ENCODE data around the gene PROK1. TPM values are rescaled to one million over a fixed set of nuclear protein-coding genes. Genes with fewer than 3 reads are reported as not detected.

PROK1 gene
- not detected for total RNA-seq (2013)
- polyA plus RNA-seq (not detected), polyA minus RNA-seq (not detected in 2 replicates), total RNA-seq (0 to 0.30 (median 0) reads per million in 11 experiments)

- Histone ChIP-seq H3K36me3 (replicated peaks in 1 of 2; ENCODE audit: control insufficient read depth in 1 of 2, insufficient read depth in 2 of 2, low read length in 2 of 2) (no peaks in the 10 kb centered on the region), H3K79me2 (ENCODE audit: insufficient read depth, low read length) (no peaks in the 10 kb centered on the region), H3K4me3 (replicated peaks in 1 of 3; ENCODE audit: low read depth in 2 of 3, low read length in 3 of 3) (no peak within 1 kb of the TSS), H3K4me2 (replicated peaks; ENCODE audit: extremely low read depth, low read length, poor library complexity, severe bottlenecking) (no peak within 1 kb of the TSS), H4K20me1 (ENCODE audit: insufficient read depth, low read length) (no peaks in the 10 kb centered on the region), H3K4me1 (ENCODE audit: control insufficient read depth in 1 of 2, insufficient read depth in 2 of 2, low read length in 2 of 2) (no peaks in the 10 kb centered on the region), H3K9ac (ENCODE audit: insufficient read depth, low read length, poor library complexity, severe bottlenecking) (no peak within 1 kb of the TSS), H3K9me3 (replicated peaks in 1 of 2; ENCODE audit: control insufficient read depth in 1 of 2, insufficient read depth in 1 of 2, low read length in 2 of 2) (no peaks in the 10 kb centered on the region), H2AFZ (ENCODE audit: insufficient read depth, low read depth, low read length, poor library complexity, severe bottlenecking) (no peak within 1 kb of the TSS), H3K27me3 (ENCODE audit: control insufficient read depth in 2 of 2, insufficient read depth in 2 of 2, low read length in 2 of 2) (no peaks in the 10 kb centered on the region), H3K27ac (ENCODE audit: low read depth in 1 of 2, low read length in 2 of 2) (no peak within 1 kb of the TSS)
- intact Hi-C loops (cut with micrococcal nuclease), result no loop called here
- WGBS (ENCODE audit: insufficient coverage), result 98% methylated on average over 8 of the region's 8 CpGs
- Mint-ChIP-seq H3K27ac (peak within 1 kb of the TSS in 1 of 7 donors; percentile 26), H3K36me3 (no peaks in the 10 kb centered on the region), H3K4me3 (no peak within 1 kb of the TSS), H3K4me1 (no peaks in the 10 kb centered on the region), H3K9me3 (no peaks in the 10 kb centered on the region), H3K27me3 (ENCODE audit: low read depth in 3 of 3) (peaks cover 6 to 10% (median 8%) of the 10 kb centered on the region in 3 donors)
- no peak for DNase-seq
- no peak for TF ChIP-seq CTCF (IDR thresholded peaks at IDR 0.05)
These were observed at the start of gene PROK1 for GRCh38 chr1:110450929-110451328. PROK1 (plus strand) TSS chr1:110451149; CDS start chr1:110451217, 68 bp downstream.

GRCh38 chr1:110403805-110404204, 47.1 kb upstream of the PROK1 start:
- peaks cover 39 to 55% of the 10 kb centered on the region in 2 donors for H3K36me3 Mint-ChIP-seq
- no peak overlapping the region for H3K4me2 ChIP-seq (replicated peaks; ENCODE audit: extremely low read depth, low read length, poor library complexity, severe bottlenecking)
- H3K27ac ChIP-seq (ENCODE audit: low read depth in 1 of 2, low read length in 2 of 2), result no peak overlapping the region
- H3K4me3 Mint-ChIP-seq, result no peak overlapping the region
- H3K9me3 Mint-ChIP-seq, result no peaks in the 10 kb centered on the region
- peaks cover 0 to 5% (median 0%) of the 10 kb centered on the region in 3 donors for H3K27me3 Mint-ChIP-seq (ENCODE audit: low read depth in 3 of 3)
- H3K9ac ChIP-seq (ENCODE audit: insufficient read depth, low read length, poor library complexity, severe bottlenecking), result no peak overlapping the region
- no peak overlapping the region for H3K27ac Mint-ChIP-seq
- H3K36me3 ChIP-seq (replicated peaks in 1 of 2; ENCODE audit: control insufficient read depth in 1 of 2, insufficient read depth in 2 of 2, low read length in 2 of 2), result peaks cover 62 to 72% of the 10 kb centered on the region in 2 donors
- H3K9me3 ChIP-seq (replicated peaks in 1 of 2; ENCODE audit: control insufficient read depth in 1 of 2, insufficient read depth in 1 of 2, low read length in 2 of 2), result no peaks in the 10 kb centered on the region
- H3K4me1 Mint-ChIP-seq, result peaks cover 18% of the 10 kb centered on the region
- H3K79me2 ChIP-seq (ENCODE audit: insufficient read depth, low read length), result peaks cover 35% of the 10 kb centered on the region
- peaks cover 6% of the 10 kb centered on the region for H4K20me1 ChIP-seq (ENCODE audit: insufficient read depth, low read length)
- H3K27me3 ChIP-seq (ENCODE audit: control insufficient read depth in 2 of 2, insufficient read depth in 2 of 2, low read length in 2 of 2), result no peaks in the 10 kb centered on the region
- no peak for DNase-seq
- intact Hi-C loops (cut with micrococcal nuclease), result loop anchor here in 1 of 2 donors (10.0 kb wide), 1 partner anchor 369 kb away; the partner anchor contains the start of gene STRIP1
- no peak overlapping the region for H3K4me3 ChIP-seq (replicated peaks in 1 of 3; ENCODE audit: low read depth in 2 of 3, low read length in 3 of 3)
- TF ChIP-seq CTCF (IDR thresholded peaks at IDR 0.05), result no peak
- peaks cover 14 to 23% of the 10 kb centered on the region in 2 donors for H3K4me1 ChIP-seq (ENCODE audit: control insufficient read depth in 1 of 2, insufficient read depth in 2 of 2, low read length in 2 of 2)
- H2AFZ ChIP-seq (ENCODE audit: insufficient read depth, low read depth, low read length, poor library complexity, severe bottlenecking), result no peak overlapping the region
- WGBS (ENCODE audit: insufficient coverage), result 100% methylated on average over 1 of the region's 5 CpGs
